GM23248 (cell line): ENCODE measurements around the gene CSF1R.

ENCODE experiments used
- EZH2 ChIP-seq: fragments of 200-600 bp; sonication (generic); IDR thresholded peaks from 2 replicates; pipeline ENCODE4 v1.6.1; 2018; ENCODE audit warnings: antibody characterized with exemption, mild to moderate bottlenecking; ENCODE audit not compliant: insufficient read depth, poor library complexity, severe bottlenecking
- EZH2phosphoT487 ChIP-seq: fragments of 200-600 bp; sonication (generic); IDR thresholded peaks from 2 replicates; pipeline ENCODE4 v1.6.1; 2018; ENCODE audit warnings: antibody characterized with exemption, moderate library complexity, mild to moderate bottlenecking, low read depth; ENCODE audit not compliant: insufficient read depth

DNA sequence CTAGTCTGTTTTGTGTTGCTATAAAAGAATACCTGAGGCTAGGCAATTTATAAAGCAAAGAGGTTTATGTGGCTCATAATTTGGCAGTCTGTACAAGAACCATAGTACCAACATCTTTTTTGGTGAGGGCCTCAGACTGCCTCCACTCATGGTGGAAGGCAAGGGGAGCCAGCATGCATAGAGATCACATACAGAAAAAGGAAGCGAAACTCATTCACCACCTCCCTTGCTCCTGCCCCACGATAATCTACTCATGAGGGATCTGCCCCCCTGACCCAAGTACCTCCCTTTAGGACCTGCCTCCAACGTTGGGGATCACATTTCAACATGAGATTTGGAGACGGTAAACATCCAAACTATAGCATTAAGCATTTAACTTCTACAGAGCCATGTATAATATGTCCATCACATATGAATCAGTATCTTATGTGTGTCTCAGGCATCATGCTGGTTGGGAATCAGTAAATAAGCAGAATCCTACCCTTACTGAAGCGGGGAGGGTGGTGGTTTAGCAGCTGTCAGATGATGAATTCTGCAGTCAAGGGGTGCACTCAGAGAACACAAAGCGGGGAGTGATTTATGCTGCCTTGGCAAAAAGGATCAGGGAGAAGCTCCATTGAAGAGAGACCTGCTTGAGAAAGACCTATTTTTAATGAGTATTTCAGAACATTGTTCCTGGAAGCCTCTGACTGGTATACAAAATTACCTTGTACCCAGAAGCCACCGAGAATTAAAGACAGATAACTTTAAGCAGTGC is 51.0 kb downstream of the CSF1R start:
- no peak for TF ChIP-seq EZH2
- no peak for TF ChIP-seq EZH2phosphoT487
